Measurements from ENCODE around the gene DEFB110. TPM values are rescaled to one million over a fixed set of nuclear protein-coding genes. Genes with fewer than 3 reads are reported as not detected.

Gene DEFB110
- total RNA-seq, 1 donor from 2014 or later: not detected

Other genes with a start within 250 kb of the DEFB110 start
- not detected for gene PGK2, start 234.7 kb downstream of the DEFB110 start, total RNA-seq
- gene CRISP1, start 155.5 kb downstream of the DEFB110 start, total RNA-seq: not detected
- gene DEFB114, start 57.8 kb downstream of the DEFB110 start, total RNA-seq: not detected
- not detected for gene DEFB113, start 52.4 kb downstream of the DEFB110 start, total RNA-seq
- not detected for gene DEFB112, start 27.9 kb upstream of the DEFB110 start, total RNA-seq

Measured in cardiac septum (tissue), 1 donor.